ENCODE data around the gene CES4A.

Gene CES4A

GRCh38 chr16:66968847-66969246, 19.5 kb upstream of the CES4A start:
- Histone ChIP-seq H3K27ac (ENCODE audit: low read depth, low read length, poor library complexity, severe bottlenecking) (no peak overlapping the region), H3K36me3 (ENCODE audit: insufficient read depth, low read length) (no peaks in the 10 kb centered on the region), H3K4me3 (ENCODE audit: low read depth, low read length, poor library complexity, severe bottlenecking) (no peak overlapping the region), H2AFZ (ENCODE audit: low read length) (no peak overlapping the region), H3K9me3 (ENCODE audit: low read length) (no peaks in the 10 kb centered on the region), H4K20me1 (ENCODE audit: insufficient read depth, low read length) (no peaks in the 10 kb centered on the region), H3K4me2 (ENCODE audit: low read length) (no peak overlapping the region), H3K9ac (ENCODE audit: low read length) (no peak overlapping the region), H3K79me2 (ENCODE audit: insufficient read depth, low read length) (no peaks in the 10 kb centered on the region), H3K4me1 (ENCODE audit: insufficient read depth, low read length, severe bottlenecking) (no peaks in the 10 kb centered on the region), H3F3A (ENCODE audit: insufficient read depth, low read length) (no peaks in the 10 kb centered on the region), H3K27me3 (ENCODE audit: insufficient read depth, low read length) (peaks cover 6% of the 10 kb centered on the region; the same call in 1 of the 2 replicates), H3K9me2 (ENCODE audit: low read depth, low read length) (no peaks in the 10 kb centered on the region)
- no peak for TF ChIP-seq EZH2 (IDR thresholded peaks at IDR 0.05; ENCODE audit: borderline replicate concordance, low read length)
- no peak for TF ChIP-seq CTCF (IDR thresholded peaks at IDR 0.05; ENCODE audit: low read length)

GRCh38 chr16:66970775-66971720, 17.3 kb upstream of the CES4A start:
- no peak overlapping the region for H3K4me2 ChIP-seq (ENCODE audit: low read length)

GRCh38 chr16:66972983-66973382, 15.4 kb upstream of the CES4A start:
- no peak overlapping the region for H2AFZ ChIP-seq (ENCODE audit: low read length)
- no peak overlapping the region for H3K4me3 ChIP-seq (ENCODE audit: low read depth, low read length, poor library complexity, severe bottlenecking)
- H4K20me1 ChIP-seq (ENCODE audit: insufficient read depth, low read length), result no peaks in the 10 kb centered on the region
- H3K9me3 ChIP-seq (ENCODE audit: low read length), result no peaks in the 10 kb centered on the region
- H3F3A ChIP-seq (ENCODE audit: insufficient read depth, low read length), result no peaks in the 10 kb centered on the region
- H3K4me1 ChIP-seq (ENCODE audit: insufficient read depth, low read length, severe bottlenecking), result no peaks in the 10 kb centered on the region
- H3K9me2 ChIP-seq (ENCODE audit: low read depth, low read length), result no peaks in the 10 kb centered on the region
- H3K4me2 ChIP-seq (ENCODE audit: low read length), result no peak overlapping the region
- H3K9ac ChIP-seq (ENCODE audit: low read length), result no peak overlapping the region
- H3K27ac ChIP-seq (ENCODE audit: low read depth, low read length, poor library complexity, severe bottlenecking), result no peak overlapping the region
- no peaks in the 10 kb centered on the region for H3K36me3 ChIP-seq (ENCODE audit: insufficient read depth, low read length)
- H3K79me2 ChIP-seq (ENCODE audit: insufficient read depth, low read length), result no peaks in the 10 kb centered on the region
- peaks cover 6% of the 10 kb centered on the region; the same call in 1 of the 2 replicates for H3K27me3 ChIP-seq (ENCODE audit: insufficient read depth, low read length)
- TF ChIP-seq CTCF (IDR thresholded peaks at IDR 0.05; ENCODE audit: low read length) (no peak), EZH2 (IDR thresholded peaks at IDR 0.05; ENCODE audit: borderline replicate concordance, low read length) (no peak)

More at GRCh38 chr16:66970775-66971720, 17.3 kb upstream of the CES4A start:
- Histone ChIP-seq H3K9ac (ENCODE audit: low read length) (no peak overlapping the region), H3K36me3 (ENCODE audit: insufficient read depth, low read length) (no peaks in the 10 kb centered on the region), H3K27ac (ENCODE audit: low read depth, low read length, poor library complexity, severe bottlenecking) (no peak overlapping the region), H3K4me1 (ENCODE audit: insufficient read depth, low read length, severe bottlenecking) (no peaks in the 10 kb centered on the region), H3K9me2 (ENCODE audit: low read depth, low read length) (no peaks in the 10 kb centered on the region), H3K27me3 (ENCODE audit: insufficient read depth, low read length) (peaks cover 6% of the 10 kb centered on the region; the same call in 1 of the 2 replicates), H3K9me3 (ENCODE audit: low read length) (no peaks in the 10 kb centered on the region), H3K79me2 (ENCODE audit: insufficient read depth, low read length) (no peaks in the 10 kb centered on the region), H4K20me1 (ENCODE audit: insufficient read depth, low read length) (no peaks in the 10 kb centered on the region), H2AFZ (ENCODE audit: low read length) (no peak overlapping the region), H3K4me3 (ENCODE audit: low read depth, low read length, poor library complexity, severe bottlenecking) (no peak overlapping the region), H3F3A (ENCODE audit: insufficient read depth, low read length) (no peaks in the 10 kb centered on the region)
- TF ChIP-seq EZH2 (IDR thresholded peaks at IDR 0.05; ENCODE audit: borderline replicate concordance, low read length) (no peak), CTCF (IDR thresholded peaks at IDR 0.05; ENCODE audit: low read length) (no peak)
